DND-41 (cell line): ENCODE data around the gene MAD2L1BP.
A peak's percentile ranks its signal among the peaks of the same experiment; 100 is the strongest.

Source experiments
- ATAC-seq: fragments of 200-7000 bp; cut with Tn5 transposase; 3 replicates; pipeline ENCODE4 v1.9.1; 2021; ENCODE audit warnings: low read depth; ENCODE audit not compliant: insufficient read depth
- DNase-seq: peaks from one replicate; pipeline ENCODE4 v3.0.0-alpha.2; 2020
- H2AFZ ChIP-seq: 2 replicates; pipeline ENCODE4 v1.6.0; 2012; ENCODE audit warnings: low read depth, low read length
- H3K27ac ChIP-seq: 2 replicates; pipeline ENCODE4 v1.5.1; 2012; ENCODE audit warnings: low read length, inconsistent platforms
- H3K27me3 ChIP-seq: fragments of 200-600 bp; sonication (generic); 2 replicates; pipeline ENCODE4 v1.6.0; 2012; ENCODE audit warnings: low read length, mild to moderate bottlenecking, inconsistent platforms; ENCODE audit not compliant: insufficient read depth, poor library complexity
- H3K36me3 ChIP-seq: 2 replicates; pipeline ENCODE4 v1.5.1; 2012; ENCODE audit warnings: low read length, inconsistent platforms; ENCODE audit not compliant: insufficient read depth
- H3K4me1 ChIP-seq: 2 replicates; pipeline ENCODE4 v1.5.1; 2012; ENCODE audit warnings: mild to moderate bottlenecking, low read length; ENCODE audit not compliant: insufficient read depth
- H3K4me2 ChIP-seq: 2 replicates; pipeline ENCODE4 v1.6.0; 2012; ENCODE audit warnings: mild to moderate bottlenecking, moderate library complexity, low read length, inconsistent platforms; ENCODE audit not compliant: insufficient read depth
- H3K4me3 ChIP-seq, 2 experiments: fragments of 200-600 bp in 1 of 2; shearing (Covaris generic) in 1 of 2; 2 replicates each; pipeline ENCODE4 v1.5.1; 2012 to 2016; ENCODE audit warnings: inconsistent platforms in 2 of 2, low read length in 2 of 2, mild to moderate bottlenecking in 2 of 2, low read depth in 1 of 2, moderate library complexity in 1 of 2
- H3K79me2 ChIP-seq: 2 replicates; pipeline ENCODE4 v1.6.0; 2012; ENCODE audit warnings: low read length, inconsistent platforms; ENCODE audit not compliant: insufficient read depth
- H3K9ac ChIP-seq: 2 replicates; pipeline ENCODE4 v1.6.0; 2012; ENCODE audit warnings: low read depth, mild to moderate bottlenecking, inconsistent platforms, low read length, moderate library complexity
- H3K9me3 ChIP-seq: 2 replicates; pipeline ENCODE4 v1.5.1; 2012; ENCODE audit warnings: low read length, moderate library complexity, mild to moderate bottlenecking, inconsistent platforms; ENCODE audit not compliant: insufficient read depth, severe bottlenecking
- H4K20me1 ChIP-seq: 2 replicates; pipeline ENCODE4 v1.6.0; 2012; ENCODE audit warnings: low read length; ENCODE audit not compliant: insufficient read depth
- CTCF ChIP-seq: IDR thresholded peaks from 2 replicates; pipeline ENCODE4 v1.5.1; 2012; ENCODE audit warnings: borderline replicate concordance, low read length, moderate library complexity, mild to moderate bottlenecking; ENCODE audit not compliant: poor library complexity, severe bottlenecking; ENCODE audit errors: extremely low read depth
- EZH2 ChIP-seq: IDR thresholded peaks from 3 replicates; pipeline ENCODE4 v1.6.1; 2012; ENCODE audit warnings: borderline replicate concordance, low read depth, mild to moderate bottlenecking, moderate library complexity, low read length, inconsistent platforms; ENCODE audit not compliant: severe bottlenecking

The MAD2L1BP gene

GRCh38 chr6:43669050-43669921, 33.6 kb downstream of the MAD2L1BP start:
- Histone ChIP-seq H3K9me3 (no peaks in the 10 kb centered on the region), H2AFZ (no peak overlapping the region), H4K20me1 (peaks cover 4% of the 10 kb centered on the region; the same call in 1 of the 2 replicates), H3K4me3 (no peak overlapping the region), H3K4me1 (peaks cover 3% of the 10 kb centered on the region), H3K9ac (no peak overlapping the region), H3K36me3 (peaks cover 32% of the 10 kb centered on the region), H3K4me2 (no peak overlapping the region), H3K79me2 (no peaks in the 10 kb centered on the region), H3K27me3 (no peaks in the 10 kb centered on the region), H3K27ac (no peak overlapping the region)
- TF ChIP-seq CTCF (no peak), EZH2 (no peak)
- no peak for ATAC-seq
- DNase-seq: no peak

GRCh38 chr6:43669922-43670622, 34.4 kb downstream of the MAD2L1BP start:
- Histone ChIP-seq H3K9me3 (no peaks in the 10 kb centered on the region), H3K27me3 (no peaks in the 10 kb centered on the region), H2AFZ (no peak overlapping the region), H3K36me3 (peaks cover 40% of the 10 kb centered on the region), H3K27ac (no peak overlapping the region), H3K4me3 (no peak overlapping the region), H3K4me2 (no peak overlapping the region), H4K20me1 (peaks cover 4% of the 10 kb centered on the region; the same call in 1 of the 2 replicates), H3K79me2 (no peaks in the 10 kb centered on the region), H3K9ac (no peak overlapping the region), H3K4me1 (peaks cover 3% of the 10 kb centered on the region)
- peak; percentile 28 for DNase-seq
- 0 out of 3 replicates have a peak, but pooled peaks have one; percentile 16 for ATAC-seq
- no peak for TF ChIP-seq EZH2
- no peak for TF ChIP-seq CTCF

GRCh38 chr6:43670623-43670986, 35.0 kb downstream of the MAD2L1BP start:
- no peaks in the 10 kb centered on the region for H3K79me2 ChIP-seq
- H3K27ac ChIP-seq: no peak overlapping the region
- peaks cover 3% of the 10 kb centered on the region for H3K4me1 ChIP-seq
- H3K9me3 ChIP-seq: no peaks in the 10 kb centered on the region
- no peak overlapping the region for H3K4me3 ChIP-seq
- ATAC-seq: no peak
- no peaks in the 10 kb centered on the region for H3K27me3 ChIP-seq
- DNase-seq: no peak
- peaks cover 45% of the 10 kb centered on the region for H3K36me3 ChIP-seq
- H3K4me2 ChIP-seq: no peak overlapping the region
- peaks cover 4% of the 10 kb centered on the region; the same call in 1 of the 2 replicates for H4K20me1 ChIP-seq
- no peak overlapping the region for H3K9ac ChIP-seq
- no peak for TF ChIP-seq EZH2
- TF ChIP-seq CTCF: no peak
- H2AFZ ChIP-seq: no peak overlapping the region
